ENCODE data around the gene STK33. TPM values are rescaled to one million over a fixed set of nuclear protein-coding genes. Genes with fewer than 3 reads are reported as not detected.

Gene STK33
- total RNA-seq, 1 experiment from 2014 or later = 19.5 TPM

GRCh38 chr11:8383627-8384026 lies 210.4 kb downstream of the STK33 start:
- Mint-ChIP-seq H3K36me3 (ENCODE audit: insufficient read depth in 1 of 3, low read depth in 3 of 3) (no peaks in the 10 kb centered on the region), H3K27ac (no peak overlapping the region), H3K27me3 (ENCODE audit: low read depth) (no peaks in the 10 kb centered on the region), H3K9me3 (no peaks in the 10 kb centered on the region), H3K4me3 (no peak overlapping the region), H3K4me1 (peaks cover 8 to 16% of the 10 kb centered on the region in 2 experiments)
- H3K79me2 ChIP-seq (ENCODE audit: insufficient read depth, low read length) = no peaks in the 10 kb centered on the region
- no peak overlapping the region for H3K4me2 ChIP-seq (ENCODE audit: insufficient read depth, insufficient read length, low read length)
- H4K20me1 ChIP-seq (ENCODE audit: control insufficient read depth, insufficient read depth, insufficient read length) = no peaks in the 10 kb centered on the region
- no peaks in the 10 kb centered on the region for H3K79me1 ChIP-seq (ENCODE audit: insufficient read depth, low read depth, low read length, poor library complexity, severe bottlenecking)
- H2BK12ac ChIP-seq (ENCODE audit: insufficient read length, low read depth, low read length) = no peak overlapping the region
- H3T11ph ChIP-seq (ENCODE audit: low read length) = no peak overlapping the region
- no peak overlapping the region for H3K56ac ChIP-seq (ENCODE audit: insufficient read length, low read depth, low read length)
- no peak overlapping the region for H2AFZ ChIP-seq (ENCODE audit: low read length)
- no peak overlapping the region for H3K27ac ChIP-seq (ENCODE audit: insufficient read length, low read depth, low read length)
- H3K27me3 ChIP-seq (ENCODE audit: insufficient read depth, low read length) = no peaks in the 10 kb centered on the region
- TF ChIP-seq CTCF (conservative IDR thresholded peaks at IDR 0.05) = no peak
- no peaks in the 10 kb centered on the region; the same call in 1 of the 2 replicates for H3K4me1 ChIP-seq (ENCODE audit: insufficient read depth, low read length)
- H2BK120ac ChIP-seq (ENCODE audit: low read depth, low read length, poor library complexity, severe bottlenecking) = no peak overlapping the region
- no peak overlapping the region for H3K4ac ChIP-seq (ENCODE audit: low read depth, low read length)
- no peak overlapping the region for H4K91ac ChIP-seq (ENCODE audit: insufficient read length, low read depth, low read length)
- no peak overlapping the region for H4K8ac ChIP-seq (replicated peaks; ENCODE audit: insufficient read length, low read depth, low read length)
- WGBS (ENCODE audit: extremely low coverage, insufficient read length, low lambda C conversion rate) = no CpG with 5 or more reads among the region's 3 CpGs
- H2AK5ac ChIP-seq (ENCODE audit: insufficient read length, low read length) = no peak overlapping the region
- no peak overlapping the region for H2BK5ac ChIP-seq (ENCODE audit: insufficient read length, low read length)
- no peak overlapping the region for H2BK20ac ChIP-seq (ENCODE audit: low read depth, low read length, poor library complexity, severe bottlenecking)
- no peak overlapping the region for H3K23ac ChIP-seq (ENCODE audit: insufficient read length, low read depth, low read length)
- H3K14ac ChIP-seq (ENCODE audit: insufficient read depth, low read length) = no peak overlapping the region
- no peaks in the 10 kb centered on the region for H3K9me3 ChIP-seq (ENCODE audit: control insufficient read depth, low read depth, low read length)
- H3K23me2 ChIP-seq (ENCODE audit: insufficient read length, low read depth, low read length, poor library complexity, severe bottlenecking) = no peaks in the 10 kb centered on the region
- H3K18ac ChIP-seq (ENCODE audit: insufficient read length, low read depth, low read length) = no peak overlapping the region
- H3K9ac ChIP-seq (ENCODE audit: extremely low read depth, insufficient read length, low read length) = no peak overlapping the region
- no peak for DNase-seq
- no peak overlapping the region for H4K5ac ChIP-seq (ENCODE audit: insufficient read length, low read depth, low read length)
- H2BK15ac ChIP-seq (ENCODE audit: low read depth, low read length) = no peak overlapping the region

Data from H9 (cell line).